Mesodermal cell (in vitro differentiated cells): ENCODE results near the gene UBXN1. TPM values are rescaled to one million over a fixed set of nuclear protein-coding genes. Genes with fewer than 3 reads are reported as not detected.

ENCODE experiments used
- H3K27ac ChIP-seq: 2 replicates; pipeline ENCODE4 v1.7.0; 2013; ENCODE audit warnings: mild to moderate bottlenecking, low read depth, low read length, moderate library complexity; ENCODE audit not compliant: severe bottlenecking
- H3K36me3 ChIP-seq: 2 replicates; pipeline ENCODE4 v1.7.1; 2013; ENCODE audit warnings: mild to moderate bottlenecking, low read length, moderate library complexity; ENCODE audit not compliant: control insufficient read depth, insufficient read depth
- H3K4me1 ChIP-seq: one replicate; pipeline ENCODE4 v1.7.1; 2013; ENCODE audit warnings: mild to moderate bottlenecking, low read length; ENCODE audit not compliant: insufficient read depth, control insufficient read depth, poor library complexity, severe bottlenecking
- H3K4me3 ChIP-seq: 2 replicates; pipeline ENCODE4 v1.7.0; 2013; ENCODE audit warnings: low read length, control low read depth, mild to moderate bottlenecking; ENCODE audit not compliant: insufficient read depth, poor library complexity, severe bottlenecking; ENCODE audit errors: extremely low read depth
- H3K9me3 ChIP-seq: 2 replicates; pipeline ENCODE4 v1.7.1; 2013; ENCODE audit warnings: mild to moderate bottlenecking, low read length, moderate library complexity; ENCODE audit not compliant: control insufficient read depth
- WGBS, 2 experiments: methylation state at CpG; one replicate each; pipeline ENCODE4 v1.1.5; 2013; ENCODE audit warnings: missing lambda C conversion rate in 2 of 2; ENCODE audit not compliant: insufficient coverage in 2 of 2; 5-methylcytosine and 5-hydroxymethylcytosine counted together
- polyA plus RNA-seq, 2 experiments: library from polyadenylated mRNA; stranded (reverse); fragments of 50-300 nt; gene quantifications; one replicate each; pipeline ENCODE4 v1.2.3, GENCODE V29; 2013

Gene UBXN1, protein sequence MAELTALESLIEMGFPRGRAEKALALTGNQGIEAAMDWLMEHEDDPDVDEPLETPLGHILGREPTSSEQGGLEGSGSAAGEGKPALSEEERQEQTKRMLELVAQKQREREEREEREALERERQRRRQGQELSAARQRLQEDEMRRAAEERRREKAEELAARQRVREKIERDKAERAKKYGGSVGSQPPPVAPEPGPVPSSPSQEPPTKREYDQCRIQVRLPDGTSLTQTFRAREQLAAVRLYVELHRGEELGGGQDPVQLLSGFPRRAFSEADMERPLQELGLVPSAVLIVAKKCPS
- 109 TPM for polyA plus RNA-seq (2013, experiment 1 of 2)
- 101 TPM for polyA plus RNA-seq (2013, experiment 2 of 2)

DNA sequence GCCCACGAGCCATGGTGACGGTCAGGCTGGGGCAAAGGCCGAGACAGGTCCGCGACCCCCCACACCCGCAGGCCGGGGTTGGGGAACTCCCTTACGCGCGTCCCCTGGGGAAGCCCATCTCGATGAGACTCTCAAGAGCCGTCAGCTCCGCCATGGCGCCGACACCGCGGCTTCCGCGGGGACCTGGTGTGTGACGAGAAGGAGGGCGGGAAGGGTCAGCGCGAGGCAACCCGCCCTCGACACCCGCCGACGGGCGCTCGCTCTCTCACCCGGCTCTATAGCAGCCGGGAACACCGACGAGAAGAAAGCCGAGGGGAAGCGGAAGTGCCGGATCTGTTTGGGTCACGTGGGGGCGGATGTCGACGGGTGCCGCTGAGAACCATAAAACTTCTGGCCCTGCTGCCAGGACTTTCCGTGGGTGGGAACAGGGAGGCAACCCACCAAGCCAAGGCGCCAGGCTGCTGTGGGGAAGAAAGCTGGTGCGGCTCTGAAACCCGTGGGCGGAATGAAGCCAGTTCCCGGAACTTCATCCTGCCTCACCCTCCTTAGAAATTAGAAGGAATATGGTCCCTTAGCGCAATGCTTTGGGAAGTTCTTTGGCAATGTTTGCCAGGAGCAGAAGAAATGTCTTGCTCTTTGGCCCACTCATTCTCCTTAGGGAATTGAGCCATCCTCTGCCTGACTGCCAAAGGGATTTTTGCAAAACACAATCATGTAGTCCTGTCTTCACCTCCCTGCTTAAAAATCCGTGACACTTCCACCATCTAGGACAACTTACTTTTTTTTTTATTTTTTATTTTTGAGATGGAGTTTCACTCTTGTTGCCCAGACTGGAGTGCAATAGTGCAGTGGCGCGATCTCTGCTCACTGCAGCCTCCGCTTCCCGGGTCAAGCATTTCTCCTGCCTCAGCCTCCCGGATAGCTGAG is at the start of gene UBXN1:
UBXN1 (minus strand) TSS at position 304 of the 927 bp plus-strand sequence; CDS start at position 154, 150 bp downstream.
- WGBS, 2 experiments, result 4 to 11% methylated on average over 36 to 46 of the region's 55 CpGs
- Histone ChIP-seq H3K4me1 (peaks cover 8% of the 10 kb centered on the region), H3K4me3 (peak within 1 kb of the TSS; percentile 98), H3K36me3 (peaks cover 35% of the 10 kb centered on the region), H3K27ac (peak within 1 kb of the TSS; percentile 80), H3K9me3 (no peaks in the 10 kb centered on the region)

DNA sequence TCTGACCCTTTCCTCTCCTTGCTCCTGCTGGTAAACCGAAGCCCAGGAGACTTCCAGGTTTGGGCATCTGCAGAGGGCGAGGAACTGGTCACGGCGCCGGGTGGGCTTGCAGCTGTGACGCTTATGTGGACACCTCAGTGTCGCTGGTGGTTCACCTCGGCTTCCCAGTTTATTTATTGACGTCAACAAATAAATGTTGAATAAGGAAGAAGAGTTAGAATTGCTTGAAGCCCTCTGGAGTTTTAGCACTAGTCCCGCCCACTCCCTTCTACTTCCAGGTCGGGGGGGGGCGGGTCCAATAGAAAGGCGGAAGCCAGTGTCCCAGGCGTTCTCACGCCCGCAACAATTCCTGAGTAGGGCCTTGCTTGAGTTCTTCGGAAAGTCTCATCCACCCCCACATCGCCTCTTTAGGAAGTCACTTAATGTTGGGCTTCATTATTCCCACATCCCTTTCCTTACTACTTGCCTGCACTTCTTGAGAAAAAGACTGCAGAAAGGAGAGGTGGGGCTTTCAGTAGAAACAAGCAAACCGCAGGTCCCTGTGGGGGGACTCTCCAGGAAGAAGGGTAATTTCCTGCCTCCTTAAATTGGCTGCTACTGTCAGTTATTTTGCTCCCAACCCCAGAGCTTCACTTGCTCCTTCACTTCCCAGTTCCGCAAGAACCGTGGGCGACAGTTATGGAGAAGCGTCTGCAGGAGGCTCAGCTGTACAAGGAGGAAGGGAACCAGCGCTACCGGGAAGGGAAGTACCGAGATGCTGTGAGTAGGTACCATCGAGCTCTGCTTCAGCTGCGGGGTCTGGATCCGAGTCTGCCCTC is 49.5 kb upstream of the UBXN1 start, which contains the start of gene TTC9C:
TTC9C (plus strand) TSS at position 316 of the 818 bp plus-strand sequence; CDS start at position 679, 363 bp downstream.
- WGBS, 2 experiments, result 0% methylated on average over 18 of the region's 29 CpGs

DNA sequence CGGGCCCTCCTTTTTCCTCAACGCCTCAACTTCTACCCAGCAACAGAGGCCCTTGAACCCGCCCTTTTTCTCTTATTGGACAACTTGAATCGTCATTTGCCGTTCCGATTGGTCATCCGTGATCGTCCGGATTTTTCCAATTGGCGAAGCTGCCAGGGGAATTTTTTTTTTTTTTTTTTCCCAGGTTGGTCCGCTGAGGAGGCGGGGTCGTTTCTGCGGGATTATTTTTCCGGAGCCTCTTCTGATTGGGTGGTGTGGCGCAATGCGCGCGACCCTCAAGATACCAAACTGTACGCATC is 48.9 kb upstream of the UBXN1 start:
- Histone ChIP-seq H3K9me3 (no peaks in the 10 kb centered on the region), H3K27ac (peak overlapping the region; percentile 98), H3K4me3 (peak overlapping the region; percentile 98), H3K4me1 (peaks cover 4% of the 10 kb centered on the region), H3K36me3 (peaks cover 46% of the 10 kb centered on the region)
- 0% methylated on average over 10 to 17 of the region's 20 CpGs for WGBS, 2 experiments

More for the DNA sequence above, 49.5 kb upstream of the UBXN1 start, which contains the start of gene TTC9C:
- H3K36me3 ChIP-seq, result peaks cover 46% of the 10 kb centered on the region
- H3K9me3 ChIP-seq, result no peaks in the 10 kb centered on the region
- H3K4me1 ChIP-seq, result peaks cover 4% of the 10 kb centered on the region
- peak within 1 kb of the TSS; percentile 98 for H3K27ac ChIP-seq
- H3K4me3 ChIP-seq, result peak within 1 kb of the TSS; percentile 98

DNA sequence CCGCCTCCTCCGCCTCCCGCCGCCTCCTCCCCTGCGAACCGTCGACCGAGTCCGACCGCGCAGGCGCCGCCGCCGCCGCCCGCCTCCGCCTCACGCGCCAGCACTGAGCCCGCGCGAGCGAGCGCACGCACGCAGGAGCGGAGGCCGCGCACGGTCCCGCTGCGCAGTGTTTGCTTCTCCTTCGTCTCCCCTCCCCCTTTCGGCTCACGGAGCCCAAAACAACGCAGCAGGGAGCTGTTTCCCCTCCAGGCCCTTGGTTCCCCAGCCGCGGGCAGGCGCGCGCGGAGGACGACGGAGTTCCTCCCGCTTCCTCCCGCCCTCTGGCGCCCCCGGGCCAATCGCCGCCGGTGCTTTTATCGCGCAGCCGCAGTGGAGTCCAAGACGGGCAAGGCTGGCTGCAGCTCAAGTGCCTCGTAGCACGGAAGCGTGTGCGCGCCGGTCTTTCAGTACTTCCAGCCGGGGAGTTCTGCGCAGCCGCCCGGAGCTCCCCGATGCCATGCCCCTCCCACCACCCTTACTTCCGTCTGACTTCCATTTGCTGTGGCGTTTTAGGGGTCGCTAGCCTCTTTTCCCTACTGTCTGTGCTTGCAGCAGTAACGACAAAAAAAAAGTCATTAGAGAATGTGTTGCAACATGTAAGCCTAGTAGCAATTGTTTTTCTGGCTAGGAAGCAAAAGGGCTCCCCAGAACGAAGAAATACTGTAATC is 48.4 kb upstream of the UBXN1 start, which contains the start of gene HNRNPUL2:
HNRNPUL2 (minus strand) TSS at position 293 of the 707 bp plus-strand sequence. CDS start 301 bp downstream, outside the sequence.
- peaks cover 47% of the 10 kb centered on the region for H3K36me3 ChIP-seq
- peaks cover 8% of the 10 kb centered on the region for H3K4me1 ChIP-seq
- WGBS, 2 experiments, result 0% methylated on average over 57 to 59 of the region's 72 CpGs
- no peaks in the 10 kb centered on the region for H3K9me3 ChIP-seq
- H3K4me3 ChIP-seq, result peak within 1 kb of the TSS; percentile 98
- H3K27ac ChIP-seq, result peak within 1 kb of the TSS; percentile 98

DNA sequence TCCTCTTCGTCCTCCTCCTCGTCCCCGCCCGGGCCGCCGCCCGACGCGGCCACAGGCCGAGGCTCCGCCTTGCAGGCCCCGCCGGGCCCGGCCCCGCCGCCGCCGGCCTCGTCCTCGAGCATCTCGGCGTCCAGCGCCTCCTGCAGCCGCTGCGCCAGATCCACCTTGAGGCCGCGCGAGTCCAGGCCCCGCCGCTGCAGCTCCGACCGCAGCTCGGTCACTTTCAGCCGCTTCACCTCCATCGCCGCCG is 48.0 kb upstream of the UBXN1 start:
- 0% methylated on average over 20 to 30 of the region's 37 CpGs for WGBS, 2 experiments

DNA sequence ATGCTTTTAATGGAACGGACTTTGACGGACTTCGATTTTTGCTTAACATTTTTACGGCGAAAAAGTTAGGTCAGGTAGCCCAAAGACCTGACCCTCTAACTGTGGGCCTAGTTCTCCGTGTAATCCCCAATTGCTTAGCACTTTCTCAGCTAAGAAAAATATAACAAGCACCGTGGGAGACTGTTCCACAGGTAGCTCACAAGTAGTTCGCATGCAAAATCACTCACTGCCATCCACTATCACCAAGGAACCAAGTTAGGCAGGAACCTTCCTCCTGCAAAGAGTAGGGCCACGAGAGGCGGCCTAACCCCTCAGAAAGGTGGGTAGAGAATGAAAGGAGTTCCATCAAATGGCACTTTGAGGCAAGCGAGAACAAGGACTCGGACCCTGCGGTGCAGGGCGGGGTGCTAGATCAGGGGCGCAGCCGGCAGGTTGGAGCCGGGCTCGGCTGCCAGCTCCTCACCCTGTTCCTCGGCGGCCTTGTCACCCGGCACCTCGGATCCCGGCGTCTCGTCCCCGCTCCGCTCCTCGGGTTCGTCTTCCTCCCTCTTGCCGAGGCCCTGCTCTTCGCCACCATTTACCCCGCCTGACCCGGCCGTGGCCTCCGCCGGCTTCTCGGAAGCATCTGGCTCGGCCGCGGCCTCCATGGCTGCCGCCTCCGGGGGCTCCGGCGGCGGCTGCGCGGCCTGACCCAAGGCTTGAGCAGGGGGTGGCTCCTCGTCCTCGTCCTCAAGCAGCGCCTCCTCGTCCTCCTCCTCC is 47.5 kb upstream of the UBXN1 start:
- peak overlapping the region; percentile 98 for H3K4me3 ChIP-seq
- H3K4me1 ChIP-seq, result peaks cover 9% of the 10 kb centered on the region
- peak overlapping the region; percentile 98 for H3K27ac ChIP-seq
- H3K36me3 ChIP-seq, result peaks cover 52% of the 10 kb centered on the region
- 0 to 1% methylated on average over 46 to 48 of the region's 51 CpGs for WGBS, 2 experiments
- no peaks in the 10 kb centered on the region for H3K9me3 ChIP-seq

More for the DNA sequence above, 48.0 kb upstream of the UBXN1 start:
- Histone ChIP-seq H3K9me3 (no peaks in the 10 kb centered on the region), H3K36me3 (peaks cover 50% of the 10 kb centered on the region), H3K27ac (peak overlapping the region; percentile 98), H3K4me3 (peak overlapping the region; percentile 98), H3K4me1 (peaks cover 9% of the 10 kb centered on the region)

DNA sequence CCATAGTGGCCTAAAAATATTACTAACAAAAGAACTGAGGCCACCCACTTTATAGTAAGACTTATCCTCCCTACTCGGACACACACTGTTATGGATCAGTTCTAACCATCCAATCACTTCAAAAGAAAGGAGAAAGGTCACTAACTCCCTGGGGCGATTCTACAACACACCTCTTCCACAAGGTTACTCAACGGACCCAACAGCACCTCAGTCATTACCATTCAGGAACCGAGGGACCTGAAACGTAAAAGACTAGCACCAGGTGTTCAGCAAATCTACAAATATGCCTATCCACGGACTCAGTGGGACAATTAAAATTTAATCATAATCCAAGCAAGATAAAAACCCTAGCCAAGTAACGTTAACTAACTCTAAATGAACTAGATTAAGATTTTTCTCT is 46.8 kb upstream of the UBXN1 start:
- Histone ChIP-seq H3K9me3 (no peaks in the 10 kb centered on the region), H3K27ac (peak overlapping the region; percentile 98), H3K4me1 (peaks cover 9% of the 10 kb centered on the region), H3K36me3 (peaks cover 54% of the 10 kb centered on the region), H3K4me3 (peak overlapping the region; percentile 98)
- WGBS, 2 experiments, result 0% methylated on average over 6 of the region's 7 CpGs

DNA sequence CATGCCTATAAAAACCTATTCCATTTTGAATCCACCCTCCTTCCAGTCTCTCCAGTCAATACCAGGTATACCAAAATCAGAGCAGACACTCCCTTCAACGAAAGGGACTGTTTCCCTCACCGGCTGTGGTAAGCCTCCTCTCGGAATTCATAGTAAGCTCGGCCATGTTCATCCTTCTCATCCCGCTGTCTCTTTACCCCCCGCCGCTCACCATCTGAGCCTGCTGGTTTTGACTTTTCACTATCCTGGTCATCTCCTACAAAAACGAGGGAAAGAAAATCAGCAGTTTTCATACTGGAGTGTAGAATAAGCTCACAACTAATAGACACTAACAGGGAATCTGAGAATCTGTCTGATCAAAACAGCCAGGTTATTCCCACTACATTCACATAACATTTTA is 45.3 kb upstream of the UBXN1 start:
- Histone ChIP-seq H3K36me3 (peaks cover 61% of the 10 kb centered on the region), H3K4me1 (peaks cover 5% of the 10 kb centered on the region), H3K9me3 (no peaks in the 10 kb centered on the region), H3K4me3 (no peak overlapping the region), H3K27ac (no peak overlapping the region)
- WGBS, 2 experiments, result 82 to 96% methylated on average over 5 of the region's 8 CpGs

DNA sequence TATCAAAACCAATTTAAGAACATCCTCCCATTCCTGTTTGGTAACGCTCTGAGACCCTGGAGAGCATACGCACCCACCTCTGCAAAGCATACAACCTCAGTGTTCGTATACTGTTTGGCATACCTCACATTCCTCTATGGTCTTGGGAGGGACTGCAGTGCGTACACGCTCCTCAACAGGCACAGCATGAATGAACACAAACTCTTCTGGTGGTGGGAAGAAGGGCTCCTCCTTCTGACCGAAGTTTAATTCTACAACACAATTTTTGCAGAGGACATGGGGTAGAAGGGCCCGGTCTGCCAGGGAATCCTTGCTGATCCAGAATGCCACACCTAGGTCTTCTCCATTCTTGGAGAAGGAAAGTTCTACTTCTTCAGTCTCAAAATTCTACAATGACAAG is 43.1 kb upstream of the UBXN1 start:
- WGBS, 2 experiments, result 83 to 86% methylated on average over 3 to 4 of the region's 7 CpGs
- Histone ChIP-seq H3K36me3 (peaks cover 82% of the 10 kb centered on the region), H3K27ac (peak overlapping the region; percentile 73), H3K4me3 (no peak overlapping the region), H3K9me3 (no peaks in the 10 kb centered on the region), H3K4me1 (peaks cover 5% of the 10 kb centered on the region)
